ENCODE data around the gene DHFR2. TPM values are rescaled to one million over a fixed set of nuclear protein-coding genes. Genes with fewer than 3 reads are reported as not detected.

DHFR2 gene
- total RNA-seq, 4 donors from 2014 or later: 1.5 to 13.7 (median 6.3) TPM

DNA sequence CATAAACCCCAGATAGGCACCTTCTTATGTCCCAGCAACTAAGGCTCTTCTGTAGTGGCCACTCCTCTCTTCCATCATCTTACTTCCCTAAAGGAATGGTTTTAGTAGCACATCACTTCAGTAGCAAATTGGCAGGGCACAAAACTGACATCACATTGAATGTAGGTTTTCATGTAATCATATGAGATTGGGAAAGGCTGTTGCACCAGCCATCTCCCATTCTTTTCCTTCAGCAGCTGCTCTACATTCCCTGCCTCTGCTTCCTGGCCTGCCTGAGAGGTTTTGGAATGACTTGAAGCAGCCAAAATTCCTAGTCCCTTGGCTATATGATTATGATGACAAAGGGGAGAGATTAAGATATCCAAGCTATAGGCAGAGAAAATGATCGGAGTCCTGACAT is 36.6 kb upstream of the DHFR2 start:
- DNase-seq: no peak
- no peaks in the 10 kb centered on the region for H3K27me3 ChIP-seq
- no peaks in the 10 kb centered on the region for H3K9me3 ChIP-seq
- intact Hi-C loops (cut with DNase I; ENCODE audit: low total_unique reads): no loop called here
- no peak overlapping the region for H3K4me3 ChIP-seq
- no peaks in the 10 kb centered on the region for H3K4me1 ChIP-seq
- no peak overlapping the region for H3K27ac ChIP-seq
- H3K36me3 ChIP-seq: no peaks in the 10 kb centered on the region
- TF ChIP-seq POLR2A (IDR thresholded peaks at IDR 0.05): no peak
- TF ChIP-seq, protein P1, sequence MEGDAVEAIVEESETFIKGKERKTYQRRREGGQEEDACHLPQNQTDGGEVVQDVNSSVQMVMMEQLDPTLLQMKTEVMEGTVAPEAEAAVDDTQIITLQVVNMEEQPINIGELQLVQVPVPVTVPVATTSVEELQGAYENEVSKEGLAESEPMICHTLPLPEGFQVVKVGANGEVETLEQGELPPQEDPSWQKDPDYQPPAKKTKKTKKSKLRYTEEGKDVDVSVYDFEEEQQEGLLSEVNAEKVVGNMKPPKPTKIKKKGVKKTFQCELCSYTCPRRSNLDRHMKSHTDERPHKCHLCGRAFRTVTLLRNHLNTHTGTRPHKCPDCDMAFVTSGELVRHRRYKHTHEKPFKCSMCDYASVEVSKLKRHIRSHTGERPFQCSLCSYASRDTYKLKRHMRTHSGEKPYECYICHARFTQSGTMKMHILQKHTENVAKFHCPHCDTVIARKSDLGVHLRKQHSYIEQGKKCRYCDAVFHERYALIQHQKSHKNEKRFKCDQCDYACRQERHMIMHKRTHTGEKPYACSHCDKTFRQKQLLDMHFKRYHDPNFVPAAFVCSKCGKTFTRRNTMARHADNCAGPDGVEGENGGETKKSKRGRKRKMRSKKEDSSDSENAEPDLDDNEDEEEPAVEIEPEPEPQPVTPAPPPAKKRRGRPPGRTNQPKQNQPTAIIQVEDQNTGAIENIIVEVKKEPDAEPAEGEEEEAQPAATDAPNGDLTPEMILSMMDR (IDR thresholded peaks at IDR 0.05): no peak

DNA sequence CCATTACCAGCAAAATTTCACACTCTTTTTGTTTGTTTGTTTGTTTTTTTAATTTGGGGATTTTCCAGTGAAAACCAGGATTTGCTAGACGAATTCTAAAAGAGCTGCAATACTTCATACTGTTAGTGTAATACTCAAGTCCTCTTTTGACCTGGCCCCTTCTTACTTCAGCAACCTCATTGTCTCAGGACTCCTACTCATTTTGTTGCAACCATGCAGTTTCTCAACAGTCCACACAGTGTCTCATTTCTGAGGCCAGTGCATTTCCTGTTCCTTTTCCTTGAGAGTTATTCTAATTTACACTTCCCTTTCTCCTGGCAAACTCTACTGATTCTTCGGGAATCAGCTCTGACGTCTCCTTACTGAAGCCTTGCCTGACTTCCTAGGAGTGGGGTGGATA is 35.7 kb upstream of the DHFR2 start:
- Histone ChIP-seq H3K9me3 (no peaks in the 10 kb centered on the region), H3K4me3 (no peak overlapping the region), H3K36me3 (no peaks in the 10 kb centered on the region), H3K27me3 (no peaks in the 10 kb centered on the region), H3K27ac (no peak overlapping the region), H3K4me1 (no peaks in the 10 kb centered on the region)
- intact Hi-C loops (cut with DNase I; ENCODE audit: low total_unique reads): no loop called here
- TF ChIP-seq, protein P1 (IDR thresholded peaks at IDR 0.05): no peak
- no peak for TF ChIP-seq POLR2A (IDR thresholded peaks at IDR 0.05)
- no peak for DNase-seq

DNA sequence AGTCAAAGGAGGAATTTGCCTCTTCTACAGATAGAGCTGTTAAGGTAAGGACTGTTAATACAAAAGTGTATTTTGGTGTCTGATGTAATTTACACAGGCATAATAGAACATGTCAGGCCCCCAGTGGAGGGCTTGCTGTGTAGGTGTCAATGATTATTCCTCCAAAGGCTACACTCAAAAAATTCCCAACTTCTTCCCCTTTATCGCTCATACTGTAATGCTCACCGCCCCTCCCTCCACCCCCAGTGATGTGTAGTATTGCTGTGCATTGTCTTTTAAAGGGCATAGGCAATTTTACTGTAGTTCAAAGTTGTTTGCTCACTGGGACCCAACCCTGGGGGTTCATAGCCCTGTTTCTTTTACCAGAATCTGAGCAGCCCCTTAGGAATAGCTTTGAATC is 32.4 kb upstream of the DHFR2 start:
- H3K36me3 ChIP-seq: no peaks in the 10 kb centered on the region
- TF ChIP-seq, protein P1 (IDR thresholded peaks at IDR 0.05): no peak
- TF ChIP-seq POLR2A (IDR thresholded peaks at IDR 0.05): no peak
- DNase-seq: no peak

DNA sequence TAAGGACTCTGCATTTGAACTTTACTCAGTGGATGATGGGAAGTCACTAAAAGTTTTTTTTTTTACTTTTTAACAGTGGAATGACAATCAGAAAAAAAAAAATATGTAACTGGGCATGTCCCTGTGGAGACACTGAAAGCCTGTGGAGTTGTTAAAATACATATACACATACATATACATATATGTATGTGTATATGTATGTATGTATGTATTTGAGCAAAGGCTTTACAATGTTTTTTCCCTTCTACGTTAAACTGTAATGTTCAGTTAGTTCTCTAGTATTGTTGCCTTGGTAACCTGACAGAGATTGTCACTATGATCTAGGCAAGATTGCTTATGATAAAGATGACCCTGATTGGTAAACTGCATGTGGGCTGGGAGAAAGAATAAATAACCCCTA is 30.4 kb upstream of the DHFR2 start:
- Histone ChIP-seq H3K9me3 (no peaks in the 10 kb centered on the region), H3K27me3 (no peaks in the 10 kb centered on the region), H3K27ac (no peak overlapping the region), H3K36me3 (no peaks in the 10 kb centered on the region), H3K4me3 (no peak overlapping the region), H3K4me1 (no peaks in the 10 kb centered on the region)
- TF ChIP-seq POLR2A (IDR thresholded peaks at IDR 0.05): no peak
- TF ChIP-seq, protein P1 (IDR thresholded peaks at IDR 0.05): no peak
- intact Hi-C loops (cut with DNase I; ENCODE audit: low total_unique reads): no loop called here
- no peak for DNase-seq

More for the DNA sequence above, 32.4 kb upstream of the DHFR2 start:
- intact Hi-C loops (cut with DNase I; ENCODE audit: low total_unique reads): no loop called here
- no peak overlapping the region for H3K4me3 ChIP-seq
- H3K27me3 ChIP-seq: no peaks in the 10 kb centered on the region
- H3K27ac ChIP-seq: no peak overlapping the region
- H3K4me1 ChIP-seq: no peaks in the 10 kb centered on the region
- no peaks in the 10 kb centered on the region for H3K9me3 ChIP-seq

DNA sequence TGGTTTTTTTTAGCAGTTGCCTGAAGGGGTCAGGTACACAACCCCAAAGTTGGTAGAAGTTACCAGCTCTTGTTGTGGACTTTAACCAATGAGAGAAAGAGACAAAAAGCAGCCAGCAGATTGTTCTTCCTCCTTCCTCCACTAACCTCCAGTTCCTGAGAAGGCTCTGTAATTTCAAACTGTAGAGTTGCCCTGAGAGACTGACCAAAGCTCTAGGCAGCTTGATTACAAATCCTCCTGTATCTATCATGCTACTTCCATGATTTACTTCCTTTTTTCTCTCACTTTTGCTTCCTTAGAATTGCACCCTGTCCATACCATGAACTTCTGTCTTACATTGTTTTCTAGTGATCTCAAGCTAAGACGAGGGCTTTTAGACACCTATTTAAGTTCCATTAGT is 29.4 kb upstream of the DHFR2 start:
- no peak overlapping the region for H3K27ac ChIP-seq
- H3K4me3 ChIP-seq: no peak overlapping the region
- DNase-seq: no peak
- H3K4me1 ChIP-seq: no peaks in the 10 kb centered on the region
- H3K27me3 ChIP-seq: no peaks in the 10 kb centered on the region
- intact Hi-C loops (cut with DNase I; ENCODE audit: low total_unique reads): no loop called here
- no peaks in the 10 kb centered on the region for H3K36me3 ChIP-seq
- no peaks in the 10 kb centered on the region for H3K9me3 ChIP-seq
- TF ChIP-seq POLR2A (IDR thresholded peaks at IDR 0.05): no peak
- TF ChIP-seq, protein P1 (IDR thresholded peaks at IDR 0.05): no peak

Data from uterus (tissue), 4 donors.